Activated naive CD8-positive, alpha-beta T cell treated with anti-CD3 and anti-CD28 coated beads, Interleukin-2, amount 10 ng/mL, durations not matched to agents 7 days and 5 days (primary cell): ENCODE measurements around the gene ALG8. TPM values are rescaled to one million over a fixed set of nuclear protein-coding genes. Genes with fewer than 3 reads are reported as not detected.
"Not testable (repeated sequence)": the region's sequence is repeated elsewhere in the genome, so short reads cannot be mapped to it uniquely, and the experiment has no call there.

Experiments
- ATAC-seq: fragments of 150-1000 bp; cut with Tn5 transposase; one replicate; pipeline ENCODE4 v1.10.0; 2021; ENCODE audit warnings: low read depth, moderate library complexity
- POLR2A ChIA-PET: fragments of 350-600 bp; sonication (Branson Sonifier 250); formaldehyde crosslinking; loops from one replicate; lab custom pipeline; 2021; ENCODE audit warnings: antibody characterized with exemption; lab: Charles Lee
- DNase-seq: peaks from one replicate; pipeline ENCODE4 v3.0.0; 2021
- H3K27ac Mint-ChIP-seq: one replicate; pipeline ENCODE4 v1.8.0; 2022; ENCODE audit warnings: mild to moderate bottlenecking, mixed read lengths
- H3K27me3 Mint-ChIP-seq: one replicate; pipeline ENCODE4 v1.8.0; 2022; ENCODE audit warnings: mild to moderate bottlenecking, moderate library complexity, mixed read lengths
- H3K36me3 Mint-ChIP-seq: one replicate; pipeline ENCODE4 v1.8.0; 2021; ENCODE audit warnings: mild to moderate bottlenecking, mixed read lengths
- H3K4me1 Mint-ChIP-seq: one replicate; pipeline ENCODE4 v1.8.0; 2021; ENCODE audit warnings: mixed read lengths
- H3K4me3 Mint-ChIP-seq: one replicate; pipeline ENCODE4 v1.8.0; 2022; ENCODE audit warnings: mild to moderate bottlenecking, moderate library complexity, mixed read lengths
- H3K9me3 Mint-ChIP-seq: one replicate; pipeline ENCODE4 v1.8.0; 2021; ENCODE audit warnings: mixed read lengths
- total RNA-seq, 2 experiments: library from RNA; stranded (reverse); gene quantifications; one replicate each; pipeline ENCODE4 v1.2.3, GENCODE V29; 2021

The ALG8 gene
- total RNA-seq, result 10 to 100 TPM; 36.7 to 44.3 TPM

DNA sequence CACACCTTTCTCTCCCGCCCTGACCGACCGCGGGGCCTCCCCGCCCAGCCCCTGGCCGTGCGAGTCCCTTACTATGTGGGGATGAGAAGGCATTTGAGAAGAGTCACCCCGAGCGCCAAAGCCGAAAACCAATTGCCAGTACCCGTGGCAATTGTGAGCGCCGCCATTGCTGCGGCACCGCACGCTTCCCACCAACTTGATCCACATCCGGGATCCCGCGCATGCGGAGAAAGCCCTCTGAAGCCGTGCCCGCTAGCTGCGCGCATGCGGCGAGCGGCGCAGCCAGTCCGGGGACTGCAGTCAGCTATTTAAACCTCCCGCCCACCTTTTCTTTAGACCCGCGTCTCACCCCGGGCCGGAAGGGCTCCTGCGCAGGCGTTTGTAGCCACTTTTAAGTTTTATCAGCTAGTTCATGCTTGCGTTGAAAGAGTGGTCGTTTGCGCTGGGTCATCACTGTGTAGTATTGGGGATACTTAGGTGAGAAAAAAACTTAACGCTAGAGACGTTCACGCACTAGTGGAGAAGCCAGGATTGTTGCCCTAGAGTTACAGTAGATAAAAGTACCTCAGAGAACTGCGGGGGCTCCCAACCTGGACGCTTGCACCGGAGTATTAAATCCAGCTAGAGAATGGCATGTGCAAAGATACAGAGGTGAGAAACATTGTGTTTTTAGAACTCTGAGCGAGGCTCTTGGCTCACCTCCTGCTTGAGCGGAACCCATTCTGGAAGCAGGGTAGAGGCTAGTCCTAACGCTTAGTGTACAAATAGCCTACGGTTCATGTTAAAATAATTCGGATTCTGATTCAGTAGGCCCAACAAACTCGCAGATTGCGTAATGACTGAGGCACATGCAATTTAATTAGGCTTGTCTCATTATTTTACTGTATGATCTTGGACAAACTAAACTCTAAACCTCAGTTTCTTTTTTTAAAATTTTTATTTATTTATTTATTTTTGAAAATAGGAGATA lies at the start of gene ALG8:
TSS of gene ALG8 (minus strand) at position 205 of the 970 bp plus-strand sequence. CDS start at position 167, 38 bp downstream.
- POLR2A ChIA-PET, result interaction anchor here (0.8 to 3.0 kb wide), 10 partner anchors 38 to 435 kb away, joined by 3 to 29 read pairs (median 4); partner anchors contain the start of genes GAB2, INTS4, KCTD21 and NARS2
- Mint-ChIP-seq H3K9me3 (peaks cover under 1% of the 10 kb centered on the region), H3K27me3 (no peaks in the 10 kb centered on the region), H3K27ac (peak within 1 kb of the TSS; percentile 92), H3K4me1 (peaks cover 44% of the 10 kb centered on the region), H3K36me3 (peaks cover 39% of the 10 kb centered on the region), H3K4me3 (peak within 1 kb of the TSS; percentile 93)
- ATAC-seq, result peak; percentile 98
- peak; percentile 95 for DNase-seq

DNA sequence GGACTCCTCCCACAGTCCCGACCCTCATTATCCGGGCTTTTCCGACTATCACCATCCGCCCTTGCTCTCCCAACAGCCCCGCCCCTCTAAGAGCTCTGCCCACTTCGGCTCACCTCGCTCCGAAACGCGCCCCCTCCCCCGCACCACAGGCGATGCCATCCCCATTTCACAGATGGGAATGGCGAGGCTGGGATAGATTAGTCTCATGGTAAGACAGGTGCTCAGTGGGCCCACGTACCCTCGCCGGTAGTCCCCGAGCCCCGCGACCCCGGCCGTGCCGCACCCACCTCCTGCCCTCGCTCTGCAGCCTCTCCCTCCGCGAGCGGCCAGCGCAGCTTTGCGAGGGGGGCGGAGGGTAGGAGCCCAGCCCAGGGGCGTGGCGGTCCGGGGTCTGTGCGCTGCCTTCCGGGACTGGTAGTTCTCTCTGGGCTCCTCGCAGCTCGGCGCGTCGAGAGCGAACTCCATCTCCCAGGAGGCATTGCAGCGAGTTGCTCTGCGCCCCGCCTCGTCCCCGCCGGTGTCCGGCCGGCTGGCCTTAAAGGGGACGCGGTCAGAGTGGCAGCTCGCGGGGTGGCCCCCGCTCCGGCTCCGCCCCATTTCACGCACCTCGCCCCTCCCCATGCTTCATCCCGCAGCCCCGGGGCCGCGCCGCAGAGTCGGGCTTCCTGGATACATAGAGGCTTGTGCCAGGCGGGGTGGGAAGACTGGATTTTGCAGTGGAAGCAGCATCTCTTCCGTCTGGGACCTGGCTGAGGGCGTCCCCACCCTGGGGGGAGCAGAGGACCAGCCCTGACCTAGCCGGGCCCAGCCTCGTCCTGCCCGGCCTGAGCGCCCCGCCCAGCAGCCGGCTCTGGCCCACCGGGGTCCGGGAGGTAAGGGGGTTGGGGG lies 49.1 kb upstream of the ALG8 start, which contains the start of the genes KCTD21 and USP35:
TSS of gene KCTD21 (minus strand) at position 341 of the 888 bp plus-strand sequence. CDS start 14,072 bp downstream, outside the sequence.
TSS of gene USP35 (plus strand) at position 634 of the 888 bp plus-strand sequence. CDS start 7,327 bp downstream, outside the sequence.
- ATAC-seq (peak; percentile 93), DNase-seq (peak; percentile 92)
- Mint-ChIP-seq H3K36me3 (peaks cover 10% of the 10 kb centered on the region), H3K9me3 (no peaks in the 10 kb centered on the region), H3K27me3 (no peaks in the 10 kb centered on the region), H3K27ac (peak within 1 kb of the TSS; percentile 94), H3K4me1 (peaks cover 41% of the 10 kb centered on the region), H3K4me3 (peak within 1 kb of the TSS; percentile 100)
- POLR2A ChIA-PET, result interaction anchor here (0.6 to 3.9 kb wide), 9 partner anchors 13 to 541 kb away, joined by 3 to 43 read pairs (median 4); partner anchors contain the start of genes ALG8 and INTS4

DNA sequence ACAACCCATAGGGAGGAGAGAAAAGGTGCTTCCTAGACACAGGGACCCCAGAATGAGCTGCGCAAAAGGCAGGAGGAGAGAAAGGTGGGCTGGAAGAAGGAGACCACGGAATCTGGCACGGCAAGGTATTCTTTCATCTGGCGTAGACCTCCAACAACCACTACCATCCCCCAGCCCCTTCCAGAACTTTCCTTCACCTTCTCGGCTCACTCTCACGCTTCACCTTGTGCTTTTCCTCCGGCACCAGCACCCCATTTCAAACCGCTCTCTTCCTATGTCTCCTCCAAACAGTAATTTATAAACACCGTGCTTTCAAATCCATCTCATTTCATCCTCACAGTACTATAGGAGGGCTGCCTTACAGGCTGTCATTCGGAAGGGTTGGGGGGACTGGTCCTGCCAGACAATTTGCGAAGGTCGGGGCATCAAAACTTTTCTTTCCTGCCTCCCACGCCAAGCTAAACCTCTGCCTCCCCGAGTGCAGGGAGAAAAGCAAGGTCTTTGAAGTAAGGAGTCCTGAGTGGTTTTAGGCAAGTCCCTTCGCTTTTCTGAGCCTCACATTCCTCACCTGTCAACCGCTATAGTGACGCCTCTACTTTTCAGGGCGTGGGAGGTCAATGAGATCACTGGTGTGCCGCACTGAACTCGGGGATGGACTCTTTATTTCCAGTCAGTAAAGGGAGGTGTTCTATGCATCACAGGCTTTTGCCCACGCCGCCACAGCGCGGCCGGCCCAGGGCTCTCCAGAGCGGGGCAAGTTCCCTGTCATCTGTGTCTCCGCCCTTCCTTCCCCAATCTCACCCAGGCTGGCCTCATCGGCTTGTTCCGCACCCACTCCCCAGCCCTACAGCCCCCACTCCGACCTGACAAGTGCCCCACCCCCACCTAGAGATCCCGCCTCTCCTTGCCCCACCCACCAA lies 48.2 kb upstream of the ALG8 start:
- no peak for DNase-seq
- Mint-ChIP-seq H3K9me3 (no peaks in the 10 kb centered on the region), H3K36me3 (peaks cover 12% of the 10 kb centered on the region), H3K4me3 (peak overlapping the region; percentile 100), H3K27me3 (no peaks in the 10 kb centered on the region), H3K4me1 (peaks cover 36% of the 10 kb centered on the region), H3K27ac (peak overlapping the region; percentile 94)
- POLR2A ChIA-PET, result interaction anchor here (0.6 to 3.9 kb wide), 8 partner anchors 14 to 540 kb away, joined by 3 to 43 read pairs (median 4); partner anchors contain the start of genes ALG8 and INTS4
- peak; percentile 32 for ATAC-seq

DNA sequence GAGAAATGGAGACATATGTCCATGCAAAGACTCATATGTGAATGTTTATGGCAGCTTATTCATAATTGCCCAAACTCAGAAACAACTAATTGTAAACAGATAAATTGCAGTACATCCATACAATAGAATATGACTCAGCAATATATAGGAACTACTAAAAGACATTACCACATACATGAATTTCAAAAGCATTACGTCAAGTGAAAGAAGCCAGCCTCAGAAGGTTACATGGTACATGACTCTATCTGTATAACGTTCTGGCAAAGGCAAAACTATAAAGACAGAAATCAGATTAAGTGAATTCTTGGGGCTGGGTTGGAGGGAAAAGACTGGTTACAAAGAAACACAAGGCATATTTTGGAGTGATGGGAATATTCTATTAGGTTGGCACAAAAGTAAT lies 41.8 kb upstream of the ALG8 start:
- Mint-ChIP-seq H3K27me3 (no peaks in the 10 kb centered on the region), H3K4me1 (no peaks in the 10 kb centered on the region), H3K36me3 (peaks cover 32% of the 10 kb centered on the region), H3K4me3 (no peak overlapping the region), H3K27ac (no peak overlapping the region), H3K9me3 (peaks cover 7% of the 10 kb centered on the region)
- POLR2A ChIA-PET, result no interaction called here
- DNase-seq (no peak), ATAC-seq (no peak)

DNA sequence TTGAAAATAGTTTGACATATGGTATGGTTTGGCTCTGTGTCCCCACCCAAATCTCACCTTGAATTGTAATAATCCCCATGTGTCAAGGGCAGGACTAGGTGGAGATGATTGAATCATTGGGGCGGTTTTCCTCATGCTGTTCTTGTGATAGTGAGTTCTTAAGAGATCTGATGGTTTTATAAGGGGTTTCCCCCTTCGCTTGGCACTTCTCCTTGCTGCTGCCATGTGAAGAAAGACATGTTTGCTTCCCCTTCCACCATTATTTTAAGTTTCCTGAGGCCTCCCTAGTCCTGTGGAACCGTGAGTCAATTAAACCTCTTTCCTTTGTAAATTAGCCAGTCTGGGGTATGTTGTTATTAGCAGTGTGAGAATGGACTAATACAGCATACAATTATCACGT lies 41.3 kb upstream of the ALG8 start:
- POLR2A ChIA-PET, result no interaction called here
- ATAC-seq, result no peak
- H3K4me1 Mint-ChIP-seq, result no peaks in the 10 kb centered on the region
- no peak overlapping the region for H3K4me3 Mint-ChIP-seq
- peaks cover 36% of the 10 kb centered on the region for H3K36me3 Mint-ChIP-seq
- no peak overlapping the region for H3K27ac Mint-ChIP-seq
- H3K27me3 Mint-ChIP-seq, result no peaks in the 10 kb centered on the region
- no peak for DNase-seq
- H3K9me3 Mint-ChIP-seq, result peaks cover 9% of the 10 kb centered on the region

DNA sequence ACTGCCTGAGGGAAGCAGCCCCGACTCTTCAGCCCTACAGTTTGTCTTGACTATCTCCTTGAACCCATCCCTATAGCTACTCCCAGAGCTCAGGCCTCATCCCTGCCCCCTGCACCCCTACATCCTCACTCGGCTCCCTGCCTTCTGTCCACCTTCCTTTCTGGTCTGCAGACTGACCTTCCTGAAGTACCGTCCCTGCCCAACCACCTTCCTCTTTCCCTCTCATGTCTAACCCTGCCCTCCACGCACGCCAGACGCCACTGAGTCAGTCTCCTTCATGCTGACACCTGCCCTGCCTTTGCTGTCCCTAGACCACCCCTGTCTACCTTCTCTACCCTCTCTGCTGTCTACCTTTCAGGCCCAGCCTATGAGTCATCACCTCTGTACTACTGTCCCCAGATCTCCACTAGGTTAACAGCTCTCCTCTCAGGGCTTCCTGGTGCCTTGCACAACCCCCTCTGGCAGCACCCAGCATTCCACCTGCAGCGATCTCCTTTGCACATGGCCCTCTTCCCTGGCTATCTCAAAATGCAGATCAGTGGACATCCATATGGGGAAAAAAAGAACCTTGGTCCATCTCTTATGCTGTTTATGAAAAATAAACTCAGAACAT lies 40.1 kb upstream of the ALG8 start:
- POLR2A ChIA-PET, result no interaction called here
- Mint-ChIP-seq H3K4me1 (no peaks in the 10 kb centered on the region), H3K27me3 (no peaks in the 10 kb centered on the region), H3K36me3 (peaks cover 38% of the 10 kb centered on the region), H3K27ac (no peak overlapping the region), H3K9me3 (peaks cover 9% of the 10 kb centered on the region), H3K4me3 (no peak overlapping the region)
- ATAC-seq (no peak), DNase-seq (no peak)

DNA sequence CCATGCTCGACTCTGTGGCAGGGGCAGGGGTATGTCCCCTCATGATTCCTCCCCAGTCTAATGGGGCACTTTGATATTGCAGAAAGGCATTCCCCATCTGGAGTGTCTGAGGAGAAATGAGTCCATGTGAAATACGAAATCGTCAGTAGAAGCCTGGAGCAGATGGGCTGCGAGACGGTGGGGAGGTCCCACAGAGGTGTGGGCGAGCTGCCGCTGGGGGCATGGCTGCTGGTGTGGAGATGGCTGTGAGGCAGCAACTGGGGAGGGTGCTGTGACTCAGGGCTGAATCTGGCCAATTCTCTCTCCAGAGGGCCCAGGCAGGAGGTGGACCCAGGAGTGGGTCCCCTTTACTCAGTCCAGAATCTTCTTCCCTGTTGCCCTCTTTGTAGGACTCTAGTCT lies 37.8 kb upstream of the ALG8 start:
- Mint-ChIP-seq H3K27me3 (no peaks in the 10 kb centered on the region), H3K4me1 (no peaks in the 10 kb centered on the region), H3K36me3 (peaks cover 39% of the 10 kb centered on the region), H3K4me3 (no peak overlapping the region), H3K27ac (no peak overlapping the region), H3K9me3 (peaks cover 9% of the 10 kb centered on the region)
- DNase-seq (no peak), ATAC-seq (no peak)
- POLR2A ChIA-PET, result no interaction called here

DNA sequence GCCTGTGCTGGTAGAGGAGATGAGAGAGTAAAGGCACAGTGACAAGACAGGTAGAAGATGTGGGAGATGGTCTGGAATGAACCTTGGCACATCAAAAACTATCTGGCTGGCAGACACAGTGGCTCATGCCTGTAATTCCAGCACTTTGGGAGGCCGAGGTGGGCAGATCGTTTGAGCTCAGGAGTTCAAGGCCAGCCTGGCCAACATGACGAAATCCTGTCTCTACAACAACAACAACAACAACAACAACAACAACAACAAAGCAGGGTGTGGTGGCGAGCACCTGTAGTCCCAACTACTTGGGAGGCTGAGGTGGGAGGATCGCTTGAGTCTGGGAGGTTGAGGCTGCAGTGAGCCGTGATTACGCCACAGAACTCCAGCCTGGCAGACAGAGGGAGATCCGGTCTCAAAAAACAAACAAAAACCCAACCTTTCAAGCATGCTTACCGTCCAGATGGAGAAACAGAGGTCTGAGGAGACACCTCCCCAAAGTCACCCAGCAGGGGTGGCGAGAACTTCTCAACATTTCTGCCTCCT lies 37.2 kb upstream of the ALG8 start:
- DNase-seq (no peak), ATAC-seq (no peak)
- Mint-ChIP-seq H3K27me3 (no peaks in the 10 kb centered on the region), H3K4me1 (no peaks in the 10 kb centered on the region), H3K27ac (no peak overlapping the region), H3K4me3 (no peak overlapping the region), H3K9me3 (peaks cover 9% of the 10 kb centered on the region), H3K36me3 (peaks cover 36% of the 10 kb centered on the region)
- POLR2A ChIA-PET, result no interaction called here

DNA sequence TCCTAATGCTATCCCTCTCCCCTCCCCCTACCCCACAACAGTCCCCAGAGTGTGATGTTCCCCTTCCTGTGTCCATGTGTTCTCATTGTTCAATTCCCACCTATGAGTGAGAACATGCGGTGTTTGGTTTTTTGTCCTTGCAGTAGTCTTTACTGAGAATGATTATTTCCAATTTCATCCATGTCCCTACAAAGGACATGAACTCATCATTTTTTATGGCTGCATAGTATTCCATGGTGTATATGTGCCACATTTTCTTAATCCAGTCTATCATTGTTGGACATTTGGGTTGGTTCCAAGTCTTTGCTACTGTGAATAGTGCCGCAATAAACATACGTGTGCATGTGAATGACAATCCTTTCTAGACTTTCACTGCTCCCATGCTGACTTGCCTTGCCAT lies 36.4 kb upstream of the ALG8 start:
- DNase-seq, H3K4me1 Mint-ChIP-seq, H3K9me3 Mint-ChIP-seq, H3K4me3 Mint-ChIP-seq, POLR2A ChIA-PET, H3K27me3 Mint-ChIP-seq, H3K27ac Mint-ChIP-seq, ATAC-seq: not testable (repeated sequence)
- H3K36me3 Mint-ChIP-seq, result peaks cover 31% of the 10 kb centered on the region

DNA sequence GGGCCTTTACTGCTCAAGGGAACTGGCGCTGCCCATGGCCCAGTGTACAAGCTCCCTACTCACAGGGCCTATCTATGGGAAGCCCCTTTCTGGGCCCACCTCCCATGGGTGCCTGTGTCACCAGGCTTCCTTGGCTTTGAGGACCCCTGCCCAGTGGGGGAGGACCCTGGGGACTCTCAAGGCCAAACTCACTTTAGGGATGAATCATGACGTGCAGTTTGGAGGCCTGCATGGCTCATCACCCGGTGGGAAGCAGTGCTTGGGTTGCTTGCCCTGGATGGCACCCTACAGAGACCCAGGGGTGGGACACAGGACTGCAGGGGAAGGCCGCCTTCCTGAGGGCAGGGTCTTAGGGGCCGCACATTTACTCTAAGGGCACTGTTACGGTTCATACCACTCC lies 32.5 kb upstream of the ALG8 start:
- H3K36me3 Mint-ChIP-seq, result peaks cover 23% of the 10 kb centered on the region
- H3K4me1 Mint-ChIP-seq, result no peaks in the 10 kb centered on the region
- no peak overlapping the region for H3K4me3 Mint-ChIP-seq
- H3K9me3 Mint-ChIP-seq, result peaks cover 3% of the 10 kb centered on the region
- DNase-seq (no peak), ATAC-seq (no peak)
- POLR2A ChIA-PET, result no interaction called here
- no peaks in the 10 kb centered on the region for H3K27me3 Mint-ChIP-seq
- H3K27ac Mint-ChIP-seq, result no peak overlapping the region

DNA sequence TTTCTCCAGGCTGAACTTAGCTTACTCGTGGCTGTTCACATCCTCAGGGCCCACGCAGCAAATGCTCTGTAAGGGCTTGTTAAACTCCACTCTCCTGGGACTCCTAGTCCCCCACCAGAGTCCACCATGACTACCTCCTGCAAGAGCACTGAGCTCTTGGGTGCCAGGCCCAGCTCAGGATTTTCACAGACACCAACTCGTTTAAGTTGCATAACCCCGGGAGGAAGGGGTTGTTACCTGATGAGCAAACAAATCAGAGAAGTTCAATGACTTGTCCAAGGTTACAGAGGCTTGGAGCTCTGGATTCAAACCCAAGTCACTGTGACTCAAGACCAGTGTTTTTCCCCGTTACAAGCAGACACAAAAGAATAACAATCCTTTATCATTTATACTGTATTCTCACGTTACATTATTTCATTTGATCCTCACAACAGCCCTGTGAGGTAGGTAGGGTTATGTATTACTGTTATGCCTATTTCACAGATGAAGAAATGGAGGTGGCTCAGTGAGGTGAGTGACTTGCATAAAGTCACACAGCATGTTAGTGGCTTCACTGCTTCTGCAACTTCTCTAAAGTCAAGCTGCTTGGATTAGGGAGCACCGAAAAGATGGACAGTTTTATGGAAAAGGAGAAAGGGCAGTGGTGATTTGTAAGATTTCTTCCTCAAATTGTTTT lies 31.6 kb upstream of the ALG8 start:
- H3K27me3 Mint-ChIP-seq, result no peaks in the 10 kb centered on the region
- POLR2A ChIA-PET, result no interaction called here
- DNase-seq, result no peak
- no peak for ATAC-seq
- no peak overlapping the region for H3K4me3 Mint-ChIP-seq
- H3K4me1 Mint-ChIP-seq, result no peaks in the 10 kb centered on the region
- no peak overlapping the region for H3K27ac Mint-ChIP-seq
- no peaks in the 10 kb centered on the region for H3K9me3 Mint-ChIP-seq
- peaks cover 14% of the 10 kb centered on the region for H3K36me3 Mint-ChIP-seq
